Measurements from ENCODE around the gene ZCCHC7. TPM values are rescaled to one million over a fixed set of nuclear protein-coding genes. Genes with fewer than 3 reads are reported as not detected.

The ZCCHC7 gene
- total and polyA plus RNA-seq, 2 experiments from 2014 or later, result 29.8 to 38.8 TPM

GRCh38 chr9:37302277-37302676 is 181.9 kb downstream of the ZCCHC7 start:
- no peaks in the 10 kb centered on the region for H3K79me2 ChIP-seq (replicated peaks; ENCODE audit: insufficient read depth)
- no peak overlapping the region for H3K27ac ChIP-seq (ENCODE audit: low read depth)
- H2AFZ ChIP-seq, result no peak overlapping the region
- ATAC-seq (no peak), DNase-seq (ENCODE audit: low spot score) (no peak)
- Mint-ChIP-seq H3K27me3 (ENCODE audit: insufficient read depth, low read depth, poor library complexity) (no peaks in the 10 kb centered on the region), H3K9me3 (no peaks in the 10 kb centered on the region), H3K36me3 (ENCODE audit: low read depth) (no peaks in the 10 kb centered on the region), H3K4me1 (peaks cover 2% of the 10 kb centered on the region; the same call in 1 of the 3 replicates), H3K4me3 (no peak overlapping the region), H3K27ac (no peak overlapping the region)
- H4K20me1 ChIP-seq (replicated peaks; ENCODE audit: insufficient read depth), result no peaks in the 10 kb centered on the region
- H3K36me3 ChIP-seq (ENCODE audit: insufficient read depth), result no peaks in the 10 kb centered on the region; the same call in 1 of the 2 replicates
- no peak overlapping the region for H3K4me2 ChIP-seq
- TF ChIP-seq JUNB (IDR thresholded peaks at IDR 0.05; ENCODE audit: unreplicated experiment), result no peak
- TF ChIP-seq EZH2 (IDR thresholded peaks at IDR 0.05; ENCODE audit: low read depth, unreplicated experiment), result no peak
- TF ChIP-seq, protein P1, sequence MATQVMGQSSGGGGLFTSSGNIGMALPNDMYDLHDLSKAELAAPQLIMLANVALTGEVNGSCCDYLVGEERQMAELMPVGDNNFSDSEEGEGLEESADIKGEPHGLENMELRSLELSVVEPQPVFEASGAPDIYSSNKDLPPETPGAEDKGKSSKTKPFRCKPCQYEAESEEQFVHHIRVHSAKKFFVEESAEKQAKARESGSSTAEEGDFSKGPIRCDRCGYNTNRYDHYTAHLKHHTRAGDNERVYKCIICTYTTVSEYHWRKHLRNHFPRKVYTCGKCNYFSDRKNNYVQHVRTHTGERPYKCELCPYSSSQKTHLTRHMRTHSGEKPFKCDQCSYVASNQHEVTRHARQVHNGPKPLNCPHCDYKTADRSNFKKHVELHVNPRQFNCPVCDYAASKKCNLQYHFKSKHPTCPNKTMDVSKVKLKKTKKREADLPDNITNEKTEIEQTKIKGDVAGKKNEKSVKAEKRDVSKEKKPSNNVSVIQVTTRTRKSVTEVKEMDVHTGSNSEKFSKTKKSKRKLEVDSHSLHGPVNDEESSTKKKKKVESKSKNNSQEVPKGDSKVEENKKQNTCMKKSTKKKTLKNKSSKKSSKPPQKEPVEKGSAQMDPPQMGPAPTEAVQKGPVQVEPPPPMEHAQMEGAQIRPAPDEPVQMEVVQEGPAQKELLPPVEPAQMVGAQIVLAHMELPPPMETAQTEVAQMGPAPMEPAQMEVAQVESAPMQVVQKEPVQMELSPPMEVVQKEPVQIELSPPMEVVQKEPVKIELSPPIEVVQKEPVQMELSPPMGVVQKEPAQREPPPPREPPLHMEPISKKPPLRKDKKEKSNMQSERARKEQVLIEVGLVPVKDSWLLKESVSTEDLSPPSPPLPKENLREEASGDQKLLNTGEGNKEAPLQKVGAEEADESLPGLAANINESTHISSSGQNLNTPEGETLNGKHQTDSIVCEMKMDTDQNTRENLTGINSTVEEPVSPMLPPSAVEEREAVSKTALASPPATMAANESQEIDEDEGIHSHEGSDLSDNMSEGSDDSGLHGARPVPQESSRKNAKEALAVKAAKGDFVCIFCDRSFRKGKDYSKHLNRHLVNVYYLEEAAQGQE (IDR thresholded peaks at IDR 0.05; ENCODE audit: unreplicated experiment), result no peak
- TF ChIP-seq STAT1 (IDR thresholded peaks at IDR 0.05; ENCODE audit: unreplicated experiment), result no peak
- no peak for TF ChIP-seq ZNF331 (CRISPR knock-in tag; IDR thresholded peaks at IDR 0.05; ENCODE audit: low read depth)
- TF ChIP-seq, protein P2, sequence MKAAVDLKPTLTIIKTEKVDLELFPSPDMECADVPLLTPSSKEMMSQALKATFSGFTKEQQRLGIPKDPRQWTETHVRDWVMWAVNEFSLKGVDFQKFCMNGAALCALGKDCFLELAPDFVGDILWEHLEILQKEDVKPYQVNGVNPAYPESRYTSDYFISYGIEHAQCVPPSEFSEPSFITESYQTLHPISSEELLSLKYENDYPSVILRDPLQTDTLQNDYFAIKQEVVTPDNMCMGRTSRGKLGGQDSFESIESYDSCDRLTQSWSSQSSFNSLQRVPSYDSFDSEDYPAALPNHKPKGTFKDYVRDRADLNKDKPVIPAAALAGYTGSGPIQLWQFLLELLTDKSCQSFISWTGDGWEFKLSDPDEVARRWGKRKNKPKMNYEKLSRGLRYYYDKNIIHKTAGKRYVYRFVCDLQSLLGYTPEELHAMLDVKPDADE (IDR thresholded peaks at IDR 0.05), result no peak
- no peak for TF ChIP-seq POLR2AphosphoS5 (IDR thresholded peaks at IDR 0.05; ENCODE audit: low read depth)
- TF ChIP-seq NANOG (IDR thresholded peaks at IDR 0.05; ENCODE audit: borderline replicate concordance), result no peak
- no peak for TF ChIP-seq CTCF (conservative IDR thresholded peaks at IDR 0.05; ENCODE audit: low read depth in 2 of 2)
- TF ChIP-seq ZNF114 (CRISPR knock-in tag; IDR thresholded peaks at IDR 0.05), result no peak
- TF ChIP-seq EZH2phosphoT487 (IDR thresholded peaks at IDR 0.05; ENCODE audit: unreplicated experiment), result no peak
- no peak for TF ChIP-seq CREB1 (CRISPR knock-in tag; IDR thresholded peaks at IDR 0.05; ENCODE audit: low read depth)
- no peak for TF ChIP-seq ZNF462 (CRISPR knock-in tag; IDR thresholded peaks at IDR 0.05)
- no peaks in the 10 kb centered on the region for H3F3A ChIP-seq (replicated peaks; ENCODE audit: low read depth)
- no peaks in the 10 kb centered on the region for H3K4me1 ChIP-seq (ENCODE audit: insufficient read depth)
- no peaks in the 10 kb centered on the region for H3K27me3 ChIP-seq (ENCODE audit: insufficient read depth)
- no peaks in the 10 kb centered on the region for H3K9me2 ChIP-seq (ENCODE audit: insufficient read depth)
- no peak overlapping the region for H3K4me3 ChIP-seq
